HepG2 (cell line): ENCODE results near the gene GNG3. TPM values are rescaled to one million over a fixed set of nuclear protein-coding genes. Genes with fewer than 3 reads are reported as not detected.
A peak's percentile ranks its signal among the peaks of the same experiment; 100 is the strongest.

Experiments used
- ATF6 ChIP-seq: sonication (generic); formaldehyde crosslinking; conservative IDR thresholded peaks from 2 replicates; pipeline ENCODE4 v1.4.0; 2020; ENCODE audit warnings: missing genetic modification reagents
- CBX5 ChIP-seq: sonication (generic); formaldehyde crosslinking; IDR thresholded peaks from 2 replicates; pipeline ENCODE4 v1.4.0; 2020; ENCODE audit warnings: missing genetic modification reagents, borderline replicate concordance
- CREB3 ChIP-seq: sonication (generic); formaldehyde crosslinking; IDR thresholded peaks from 2 replicates; pipeline ENCODE4 v1.5.0; 2020; ENCODE audit warnings: missing genetic modification reagents
- DRAP1 ChIP-seq: IDR thresholded peaks from 2 replicates; pipeline ENCODE4 v1.6.1; 2016; ENCODE audit warnings: missing genetic modification reagents, missing compliant biosample characterization
- GABPA ChIP-seq, 2 experiments: IDR thresholded peaks; 2 replicates each; pipeline ENCODE4 v1.6.1; 2011 to 2016; ENCODE audit warnings: low read depth in 2 of 2, low read length in 1 of 2, missing biosample characterization in 1 of 2, missing genetic modification characterization in 1 of 2
- HINFP ChIP-seq: sonication (generic); formaldehyde crosslinking; IDR thresholded peaks from 2 replicates; pipeline ENCODE4 v1.4.0; 2020; ENCODE audit warnings: low read depth, mild to moderate bottlenecking, missing genetic modification reagents
- IRX3 ChIP-seq: sonication (generic); formaldehyde crosslinking; IDR thresholded peaks from 2 replicates; pipeline ENCODE4 v1.8.1; 2023; ENCODE audit warnings: mild to moderate bottlenecking, low read depth, missing genetic modification reagents, borderline replicate concordance
- KLF16 ChIP-seq, 2 experiments: sonication (generic) in 1 of 2; formaldehyde crosslinking in 1 of 2; IDR thresholded peaks; 2 replicates each; pipeline versions ENCODE4 v1.6.1 to v1.8.0; 2016 to 2023; ENCODE audit warnings: missing genetic modification reagents in 2 of 2, missing compliant biosample characterization in 1 of 2
- MAF1 ChIP-seq: sonication (generic); formaldehyde crosslinking; IDR thresholded peaks from 2 replicates; pipeline ENCODE4 v1.5.0; 2020; ENCODE audit warnings: missing genetic modification reagents, borderline replicate concordance
- PREB ChIP-seq: sonication (generic); formaldehyde crosslinking; IDR thresholded peaks from 2 replicates; pipeline ENCODE4 v1.4.0; 2020; ENCODE audit warnings: missing genetic modification reagents
- REXO4 ChIP-seq: sonication (generic); formaldehyde crosslinking; IDR thresholded peaks from 2 replicates; pipeline ENCODE4 v1.8.0; 2022; ENCODE audit warnings: missing genetic modification reagents, mild to moderate bottlenecking, borderline replicate concordance
- RFXANK ChIP-seq: IDR thresholded peaks from 2 replicates; pipeline ENCODE4 v1.6.1; 2016
- SPEN ChIP-seq: sonication (generic); formaldehyde crosslinking; IDR thresholded peaks from 2 replicates; pipeline ENCODE4 v1.5.1; 2020; ENCODE audit warnings: low read depth, mild to moderate bottlenecking, missing genetic modification reagents
- THAP11 ChIP-seq: IDR thresholded peaks from 2 replicates; pipeline ENCODE4 v1.6.1; 2016; ENCODE audit warnings: missing biosample characterization, missing genetic modification reagents
- TRIM22 ChIP-seq: fragments of 450-650 bp; IDR thresholded peaks from 2 replicates; pipeline ENCODE4 v1.6.1; 2017
- ZBTB8A ChIP-seq: sonication (generic); formaldehyde crosslinking; IDR thresholded peaks from 2 replicates; pipeline ENCODE4 v1.4.0; 2020; ENCODE audit warnings: mild to moderate bottlenecking, low read depth, missing genetic modification reagents, borderline replicate concordance
- ZNF12 ChIP-seq: sonication (generic); formaldehyde crosslinking; IDR thresholded peaks from 2 replicates; pipeline ENCODE4 v1.5.0; 2020; ENCODE audit warnings: missing genetic modification reagents
- ZNF263 ChIP-seq: sonication (generic); formaldehyde crosslinking; IDR thresholded peaks from 2 replicates; pipeline ENCODE4 v1.4.0; 2020; ENCODE audit warnings: missing genetic modification reagents
- ZNF274 ChIP-seq: sonication (generic); formaldehyde crosslinking; IDR thresholded peaks from 2 replicates; pipeline ENCODE4 v1.5.1; 2020; ENCODE audit warnings: mild to moderate bottlenecking, missing genetic modification reagents
- ZNF350 ChIP-seq: sonication (generic); formaldehyde crosslinking; IDR thresholded peaks from 2 replicates; pipeline ENCODE4 v1.4.0; 2020; ENCODE audit warnings: mild to moderate bottlenecking, low read depth, missing genetic modification reagents, borderline replicate concordance
- ZNF549 ChIP-seq: sonication (generic); formaldehyde crosslinking; IDR thresholded peaks from 2 replicates; pipeline ENCODE4 v1.5.0; 2020; ENCODE audit warnings: missing genetic modification reagents
- ZNF607 ChIP-seq: sonication (generic); formaldehyde crosslinking; IDR thresholded peaks from 2 replicates; pipeline ENCODE4 v1.5.1; 2020; ENCODE audit warnings: missing genetic modification reagents, mild to moderate bottlenecking, borderline replicate concordance
- ZNF724P ChIP-seq: sonication (generic); formaldehyde crosslinking; IDR thresholded peaks from 2 replicates; pipeline ENCODE4 v1.8.0; 2022; ENCODE audit warnings: missing genetic modification reagents, borderline replicate concordance
- ZNF782 ChIP-seq: sonication (generic); formaldehyde crosslinking; IDR thresholded peaks from 2 replicates; pipeline ENCODE4 v1.4.0; 2020; ENCODE audit warnings: missing genetic modification reagents, mild to moderate bottlenecking, borderline replicate concordance
- ZSCAN21 ChIP-seq: sonication (generic); formaldehyde crosslinking; IDR thresholded peaks from 2 replicates; pipeline ENCODE4 v1.8.0; 2022; ENCODE audit warnings: mild to moderate bottlenecking, missing genetic modification reagents, moderate library complexity, borderline replicate concordance
- polyA plus RNA-seq, 8 experiments: library from polyadenylated mRNA; depleted of rRNA in 3 of 8; stranded (reverse) in 7 of 8; unstranded in 1 of 8; fragments of >200 nt; fragmentation: Illumina TruSeq in 4 of 8; extraction: Trizol in 4 of 8; gene quantifications; 2 replicates each; pipeline versions ENCODE4 v1.2.1 to v1.2.3, GENCODE V29; 2011 to 2016; ENCODE audit warnings: low read depth in 4 of 8, missing spikeins in 1 of 8, mixed read lengths in 1 of 8; ENCODE audit not compliant: insufficient read depth in 1 of 8
- total RNA-seq, 5 experiments: library from RNA; depleted of rRNA; stranded (reverse); fragments of >200 nt; fragmentation: Illumina TruSeq; extraction: Trizol; gene quantifications; 2 replicates each; pipeline ENCODE4 v1.2.3, GENCODE V29; 2016; ENCODE audit warnings: low read depth in 1 of 5

Gene GNG3
- total and polyA plus RNA-seq, 2 of the 13 experiments (the other 11 are each of a cell fraction or from before 2014, with no cell fraction given), result not detected

GRCh38 chr11:62671236-62671607 is 36.3 kb upstream of the GNG3 start (continued):
- no peak for TF ChIP-seq ZNF724P
- no peak for TF ChIP-seq ZBTB8A (CRISPR knock-in tag)
- no peak for TF ChIP-seq ZNF263
- no peak for TF ChIP-seq ZNF274 (CRISPR knock-in tag)
- no peak for TF ChIP-seq PREB (CRISPR knock-in tag)
- TF ChIP-seq ZSCAN21 (CRISPR knock-in tag), result peak; percentile 26; the same call in 1 of the 2 replicates
- 0 out of 2 replicates have a peak, but pooled peaks have one; percentile 18 for TF ChIP-seq ZNF12 (CRISPR knock-in tag)
- TF ChIP-seq DRAP1 (CRISPR knock-in tag), result no peak
- no peak for TF ChIP-seq ZNF782
- TF ChIP-seq ATF6, result no peak
- TF ChIP-seq CBX5 (CRISPR knock-in tag), result no peak
- TF ChIP-seq TRIM22, result no peak
- no peak for TF ChIP-seq KLF16 (CRISPR knock-in tag; IDR thresholded peaks at IDR 0.05)
- no peak for TF ChIP-seq THAP11 (CRISPR knock-in tag)
- TF ChIP-seq MAF1, result no peak
- TF ChIP-seq SPEN, result no peak
- no peak for TF ChIP-seq CREB3
- no peak for TF ChIP-seq ZNF607
- TF ChIP-seq ZNF350 (CRISPR knock-in tag), result no peak
- TF ChIP-seq IRX3 (CRISPR knock-in tag), result no peak
- TF ChIP-seq HINFP (CRISPR knock-in tag), result no peak
- no peak for TF ChIP-seq ZNF549 (CRISPR knock-in tag)
- TF ChIP-seq REXO4, result no peak
- TF ChIP-seq RFXANK, result no peak
- no peak for TF ChIP-seq GABPA (IDR thresholded peaks at IDR 0.05; ENCODE audit: low read depth, low read length)
- TF ChIP-seq GABPA (CRISPR knock-in tag; IDR thresholded peaks at IDR 0.05; ENCODE audit: low read depth), result no peak
